ENCODE data around the gene UNKL. TPM values are rescaled to one million over a fixed set of nuclear protein-coding genes. Genes with fewer than 3 reads are reported as not detected.

UNKL gene
- total RNA-seq, 2 donors from 2014 or later = 22.1 to 42.8 TPM

DNA sequence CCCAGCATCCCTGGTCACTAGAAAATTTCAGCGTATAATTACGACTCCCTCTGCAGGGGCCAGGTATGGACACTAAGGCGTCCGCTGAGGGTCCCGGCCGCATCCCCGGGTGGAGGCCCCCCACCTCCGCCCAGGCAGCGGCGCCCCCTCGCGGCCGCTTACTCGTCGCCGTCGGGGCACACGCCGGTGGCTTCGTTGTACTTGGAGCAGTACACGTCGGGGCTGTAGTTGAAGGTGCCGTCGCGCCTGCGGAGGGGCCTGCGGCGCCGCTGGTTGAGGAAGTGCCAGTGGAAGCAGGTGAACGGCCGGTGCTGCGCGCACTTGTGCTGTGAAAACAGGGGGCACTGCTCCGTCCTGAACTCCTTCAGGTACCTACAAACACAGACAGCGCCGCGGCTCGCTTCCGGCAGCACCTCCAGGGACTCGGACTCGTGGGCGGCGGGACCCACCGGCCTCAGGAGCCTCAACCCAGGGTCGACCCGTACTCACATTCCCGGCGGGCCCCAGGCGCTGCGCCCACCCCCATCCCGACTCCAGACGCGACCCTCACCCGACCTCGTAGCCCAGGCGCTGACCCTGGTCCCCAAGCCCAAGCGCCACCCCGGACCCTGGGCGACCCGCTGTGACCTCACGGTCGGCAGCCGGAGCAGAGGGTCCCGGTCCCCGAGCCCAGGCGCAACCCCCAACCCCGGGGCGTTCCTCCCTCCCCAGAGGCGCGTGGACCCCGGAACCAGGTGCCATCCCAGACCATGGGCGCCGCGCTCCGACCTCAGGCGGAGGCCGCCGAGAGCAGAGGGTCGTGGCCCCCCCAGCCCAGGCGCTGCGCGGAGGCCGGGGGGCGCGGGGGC is 596 bp downstream of the UNKL start:
- ATAC-seq (ENCODE audit: insufficient number of reproducible peaks, low FRiP score, low read depth) (no peak), DNase-seq (ENCODE audit: low spot score) (no peak)
- TF ChIP-seq CTCF (IDR thresholded peaks at IDR 0.05) = peak; percentile 56
- Histone ChIP-seq H3K27me3 (replicated peaks; ENCODE audit: insufficient read depth) (no peaks in the 10 kb centered on the region), H3K36me3 (peaks cover 4% of the 10 kb centered on the region), H3K27ac (peak overlapping the region; percentile 77 to 82), H3K9me3 (no peaks in the 10 kb centered on the region), H3K4me1 (ENCODE audit: control insufficient read depth in 1 of 2, low read depth in 2 of 2) (peaks cover 4 to 21% of the 10 kb centered on the region in 2 donors), H3K4me3 (peak overlapping the region; percentile 99)

GRCh38 chr16:1412847-1413246 is 1.7 kb downstream of the UNKL start:
- H3K4me1 ChIP-seq (ENCODE audit: control insufficient read depth in 1 of 2, low read depth in 2 of 2) = peaks cover 9 to 27% of the 10 kb centered on the region in 2 donors
- H3K27me3 ChIP-seq (replicated peaks; ENCODE audit: insufficient read depth) = no peaks in the 10 kb centered on the region
- no peak overlapping the region for H3K4me3 ChIP-seq
- no peak for TF ChIP-seq CTCF (IDR thresholded peaks at IDR 0.05)
- no peak overlapping the region for H3K27ac ChIP-seq
- DNase-seq (ENCODE audit: low spot score) (no peak), ATAC-seq (ENCODE audit: insufficient number of reproducible peaks, low FRiP score, low read depth) (no peak)
- H3K9me3 ChIP-seq = no peaks in the 10 kb centered on the region
- peaks cover 4% of the 10 kb centered on the region for H3K36me3 ChIP-seq

DNA sequence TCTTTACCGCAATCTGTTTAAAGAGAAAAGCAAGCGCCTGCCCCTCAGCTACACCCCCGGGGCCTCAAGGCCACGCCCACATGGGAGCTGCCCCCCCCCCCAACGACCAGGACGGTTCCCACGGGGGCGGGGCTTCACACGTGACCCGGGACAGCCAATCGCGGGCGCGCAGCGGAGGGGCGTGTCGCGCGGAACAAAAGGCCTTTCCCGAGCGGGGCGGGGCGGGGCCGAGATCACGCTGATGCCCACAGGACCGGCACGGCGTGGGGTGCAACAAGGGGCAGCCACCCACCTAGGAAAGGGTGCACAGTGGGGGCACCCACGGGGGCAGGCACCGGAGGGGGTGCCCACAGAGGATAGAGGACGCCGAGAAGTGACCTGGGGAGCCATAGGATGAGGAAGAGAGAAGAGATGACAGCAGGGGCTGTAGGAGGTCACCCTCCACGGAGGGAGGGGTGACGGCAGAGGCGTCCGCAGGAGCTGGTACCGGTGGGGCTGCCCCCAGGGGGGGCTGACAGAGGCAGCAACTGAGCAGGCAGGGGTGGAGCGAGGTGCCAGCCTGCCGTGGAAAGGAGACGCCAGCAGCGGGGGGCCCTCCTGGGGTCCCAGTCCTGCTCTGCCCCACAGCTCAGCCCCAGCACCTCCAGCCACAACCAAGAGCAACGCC is 6.2 kb downstream of the UNKL start:
- DNase-seq (ENCODE audit: low spot score) = peak; percentile 79
- Histone ChIP-seq H3K4me3 (peak overlapping the region; percentile 71), H3K27ac (peak overlapping the region in 1 of 2 donors; percentile 31), H3K4me1 (ENCODE audit: control insufficient read depth in 1 of 2, low read depth in 2 of 2) (peaks cover 5 to 25% of the 10 kb centered on the region in 2 donors), H3K36me3 (peaks cover 8% of the 10 kb centered on the region), H3K9me3 (no peaks in the 10 kb centered on the region), H3K27me3 (replicated peaks; ENCODE audit: insufficient read depth) (no peaks in the 10 kb centered on the region)
- no peak for TF ChIP-seq CTCF (IDR thresholded peaks at IDR 0.05)
- peak; percentile 92 for ATAC-seq (ENCODE audit: insufficient number of reproducible peaks, low FRiP score, low read depth)

DNA sequence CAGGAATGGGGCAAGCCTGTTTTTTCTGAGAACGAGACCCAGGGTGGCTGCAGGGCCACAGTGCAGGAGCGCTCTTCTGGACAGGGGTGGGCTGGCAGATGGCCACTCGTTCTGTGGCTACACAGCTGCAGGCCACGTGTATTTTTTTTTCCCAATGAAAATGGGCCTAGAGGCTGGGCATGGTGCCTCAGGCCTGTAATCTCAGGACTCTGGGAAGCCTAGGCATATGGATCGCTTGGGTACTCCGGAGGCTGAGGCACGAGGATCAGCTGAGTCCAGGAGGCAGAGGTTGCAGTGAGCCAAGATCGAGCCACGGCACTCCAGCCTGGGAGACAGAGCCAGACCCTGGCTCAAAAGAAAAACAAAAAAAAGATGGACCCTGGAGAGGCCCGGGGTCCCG is 6.8 kb downstream of the UNKL start:
- peak overlapping the region; percentile 71 for H3K4me3 ChIP-seq

More for the DNA sequence above, 6.8 kb downstream of the UNKL start:
- H3K4me1 ChIP-seq (ENCODE audit: control insufficient read depth in 1 of 2, low read depth in 2 of 2) = peaks cover 5 to 19% of the 10 kb centered on the region in 2 donors
- no peaks in the 10 kb centered on the region for H3K27me3 ChIP-seq (replicated peaks; ENCODE audit: insufficient read depth)
- peaks cover 8% of the 10 kb centered on the region for H3K36me3 ChIP-seq
- peak overlapping the region in 1 of 2 donors; percentile 31 for H3K27ac ChIP-seq
- no peak for TF ChIP-seq CTCF (IDR thresholded peaks at IDR 0.05)
- H3K9me3 ChIP-seq = no peaks in the 10 kb centered on the region
- no peak for ATAC-seq (ENCODE audit: insufficient number of reproducible peaks, low FRiP score, low read depth)
- no peak for DNase-seq (ENCODE audit: low spot score)

Data from thoracic aorta (tissue), 2 donors.